IPS-15b (cell line): ENCODE measurements around the gene TCHHL1.
"Not testable (repeated sequence)": the region's sequence is repeated elsewhere in the genome, so short reads cannot be mapped to it uniquely, and the experiment has no call there.

Experiments
- H3K27me3 ChIP-seq: one replicate; pipeline ENCODE4 v1.6.1; 2013; ENCODE audit warnings: low read length; ENCODE audit not compliant: control insufficient read depth, insufficient read depth
- H3K36me3 ChIP-seq: one replicate; pipeline ENCODE4 v1.6.1; 2013; ENCODE audit warnings: low read length; ENCODE audit not compliant: control insufficient read depth, insufficient read depth
- H3K4me1 ChIP-seq: one replicate; pipeline ENCODE4 v1.6.1; 2013; ENCODE audit warnings: mild to moderate bottlenecking, low read length; ENCODE audit not compliant: control insufficient read depth, insufficient read depth
- H3K4me3 ChIP-seq: one replicate; pipeline ENCODE4 v1.5.1; 2013; ENCODE audit warnings: low read depth, low read length
- H3K9ac ChIP-seq: one replicate; pipeline ENCODE4 v1.6.1; 2013; ENCODE audit warnings: low read depth, mild to moderate bottlenecking, low read length
- H3K9me3 ChIP-seq: one replicate; pipeline ENCODE4 v1.6.1; 2013; ENCODE audit warnings: mild to moderate bottlenecking, low read length; ENCODE audit not compliant: control insufficient read depth, insufficient read depth

Gene TCHHL1

DNA sequence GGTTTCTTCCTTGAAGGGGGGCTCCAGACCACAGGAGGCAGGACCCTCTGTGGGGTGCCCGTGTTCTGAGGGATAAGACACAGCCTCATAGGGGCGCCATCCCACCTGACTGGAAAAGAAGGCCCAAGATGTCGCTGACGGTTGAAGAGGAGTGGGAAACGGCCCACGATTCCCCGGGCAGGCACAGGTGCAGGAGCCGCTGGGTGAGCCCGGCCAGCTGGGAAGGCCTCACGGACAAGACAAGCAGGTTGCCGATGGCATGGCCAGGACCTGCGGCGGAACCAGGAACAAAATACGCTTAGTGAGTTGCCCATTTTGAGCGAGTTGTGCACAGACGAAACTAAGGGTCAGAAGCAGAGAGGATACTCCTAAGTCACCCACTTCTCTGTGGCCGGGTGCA, 8.4 kb downstream of the TCHHL1 start:
- H3K4me1 ChIP-seq, H3K27me3 ChIP-seq, H3K9ac ChIP-seq, H3K36me3 ChIP-seq, H3K4me3 ChIP-seq, H3K9me3 ChIP-seq: not testable (repeated sequence)

DNA sequence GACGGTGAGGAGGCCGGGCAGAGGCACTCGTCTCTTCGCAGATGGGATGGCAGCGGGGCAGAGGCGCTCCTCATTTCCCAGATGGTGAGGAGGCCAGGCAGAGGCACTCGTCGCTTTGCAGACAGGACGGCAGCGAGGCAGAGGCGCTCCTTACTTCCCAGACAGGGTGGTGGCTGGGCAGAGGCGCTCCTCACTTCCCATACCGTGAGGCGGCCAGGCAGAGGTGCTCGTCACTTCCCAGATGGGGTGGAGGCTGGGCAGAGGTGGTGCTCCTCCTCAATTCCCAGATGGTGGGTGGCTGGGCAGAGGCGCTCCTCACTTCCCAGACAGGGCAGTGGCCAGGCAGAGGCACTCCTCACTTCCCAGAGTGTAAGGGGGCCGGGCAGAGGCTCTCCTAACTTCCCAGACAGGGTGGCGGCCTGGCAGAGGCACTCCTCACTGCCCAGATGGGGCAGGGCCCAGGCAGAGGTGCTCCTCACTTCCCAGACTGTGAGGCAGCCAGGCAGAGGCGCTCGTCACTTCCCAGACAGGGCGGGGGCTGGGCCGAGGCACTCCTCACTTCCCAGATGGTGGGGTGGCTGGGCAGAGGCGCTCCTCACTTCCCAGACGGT, 9.9 kb downstream of the TCHHL1 start:
- H3K9ac ChIP-seq, result no peak overlapping the region
- H3K9me3 ChIP-seq, result no peaks in the 10 kb centered on the region
- H3K4me1 ChIP-seq, result no peaks in the 10 kb centered on the region
- peaks cover 3% of the 10 kb centered on the region for H3K27me3 ChIP-seq
- no peaks in the 10 kb centered on the region for H3K36me3 ChIP-seq
- H3K4me3 ChIP-seq, result no peak overlapping the region

DNA sequence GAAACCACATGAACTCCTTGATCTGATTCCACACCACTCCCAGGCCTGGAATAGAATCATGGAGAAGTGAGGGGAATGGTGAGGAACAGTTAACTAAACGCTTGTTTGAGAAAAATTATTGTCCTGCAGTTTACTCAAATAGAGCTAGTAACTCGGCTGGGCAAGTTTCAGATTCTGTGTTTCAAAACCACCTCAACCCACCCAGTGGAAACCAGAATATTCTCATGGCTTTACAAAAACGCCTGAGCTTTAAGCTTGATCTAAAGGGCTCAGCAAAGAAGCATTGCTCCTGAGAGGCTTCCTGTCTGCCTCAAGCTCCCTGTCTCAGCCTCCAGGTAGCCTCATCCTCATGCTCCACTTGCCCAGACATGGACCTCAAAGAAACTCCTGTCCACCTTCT, 16.6 kb downstream of the TCHHL1 start:
- H3K9ac ChIP-seq, result no peak overlapping the region
- peaks cover 11% of the 10 kb centered on the region for H3K4me1 ChIP-seq
- H3K27me3 ChIP-seq, result peaks cover 6% of the 10 kb centered on the region
- H3K36me3 ChIP-seq, result no peaks in the 10 kb centered on the region
- no peak overlapping the region for H3K4me3 ChIP-seq
- H3K9me3 ChIP-seq, result no peaks in the 10 kb centered on the region

DNA sequence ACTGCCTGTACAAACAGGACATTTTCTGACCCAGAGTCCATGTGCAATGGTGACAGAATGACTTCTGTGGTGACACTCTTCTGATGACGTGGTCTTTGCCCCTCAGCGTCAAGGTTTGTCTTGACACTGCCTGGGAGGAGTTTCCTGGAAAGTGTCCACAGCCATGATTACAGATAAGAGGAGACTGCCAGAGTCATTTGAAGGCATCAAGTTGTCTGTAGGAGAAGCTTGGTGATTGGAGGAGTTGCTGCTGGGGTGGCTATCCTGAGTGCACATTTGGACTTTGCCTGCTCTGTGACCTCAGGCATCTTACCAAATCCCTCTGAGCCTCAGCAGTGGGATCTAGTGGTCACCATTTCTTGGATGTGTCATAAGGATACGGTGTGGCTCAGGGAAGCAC, 17.7 kb downstream of the TCHHL1 start:
- H3K36me3 ChIP-seq, result no peaks in the 10 kb centered on the region
- H3K9ac ChIP-seq, result no peak overlapping the region
- no peak overlapping the region for H3K4me3 ChIP-seq
- H3K27me3 ChIP-seq, result peaks cover 11% of the 10 kb centered on the region
- peaks cover 11% of the 10 kb centered on the region for H3K4me1 ChIP-seq
- no peaks in the 10 kb centered on the region for H3K9me3 ChIP-seq

DNA sequence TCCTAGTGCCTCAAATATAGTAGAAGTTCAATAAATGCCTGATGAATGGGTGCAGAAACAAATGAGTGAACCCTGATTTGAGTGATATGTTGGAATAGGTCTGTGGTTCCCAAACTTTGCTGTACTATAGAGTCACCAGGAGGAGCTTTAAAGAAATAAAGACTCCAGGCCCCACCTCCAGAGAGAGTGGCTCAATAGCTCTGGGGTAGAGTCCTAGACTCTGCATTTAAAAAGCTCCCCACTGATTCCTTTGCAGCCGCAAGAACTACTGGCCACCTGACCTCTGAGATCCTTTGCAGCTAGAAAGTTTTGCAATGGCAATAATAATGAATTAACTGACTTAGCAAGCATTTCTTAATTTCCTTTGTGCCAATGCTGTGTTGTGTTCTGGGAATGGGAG, 20.9 kb downstream of the TCHHL1 start:
- H3K9me3 ChIP-seq, result no peaks in the 10 kb centered on the region
- H3K36me3 ChIP-seq, result no peaks in the 10 kb centered on the region
- H3K4me1 ChIP-seq, result peaks cover 11% of the 10 kb centered on the region
- H3K4me3 ChIP-seq, result peak overlapping the region; percentile 16
- H3K9ac ChIP-seq, result no peak overlapping the region
- H3K27me3 ChIP-seq, result peaks cover 8% of the 10 kb centered on the region

DNA sequence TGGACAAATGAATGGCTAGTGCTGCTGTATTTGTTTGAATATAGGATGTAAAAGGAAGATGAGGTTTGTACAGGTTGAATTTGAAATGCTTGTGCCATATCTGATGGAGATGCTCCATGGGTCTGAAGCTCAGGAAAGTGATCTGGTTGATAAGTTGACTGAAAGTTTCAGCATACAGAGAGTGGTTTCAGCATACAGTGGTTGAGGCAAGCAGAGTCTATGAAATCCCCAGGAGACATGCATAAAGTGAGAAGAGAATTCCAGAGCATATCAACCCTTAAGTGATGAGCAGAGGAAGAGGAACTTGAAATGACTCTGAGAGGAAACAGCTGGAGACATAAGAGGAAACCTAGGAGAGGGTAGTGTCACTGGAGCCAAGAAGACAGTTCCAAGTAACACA, 21.7 kb downstream of the TCHHL1 start:
- Histone ChIP-seq H3K9me3 (no peaks in the 10 kb centered on the region), H3K4me3 (no peak overlapping the region), H3K27me3 (peaks cover 8% of the 10 kb centered on the region), H3K9ac (no peak overlapping the region), H3K36me3 (no peaks in the 10 kb centered on the region), H3K4me1 (peaks cover 11% of the 10 kb centered on the region)

- Histone ChIP-seq H3K9ac (no peak overlapping the region), H3K9me3 (no peaks in the 10 kb centered on the region), H3K27me3 (peaks cover 14% of the 10 kb centered on the region), H3K4me1 (no peaks in the 10 kb centered on the region), H3K4me3 (no peak overlapping the region), H3K36me3 (no peaks in the 10 kb centered on the region)
Measured at GRCh38 chr1:152061952-152062351, 26.9 kb downstream of the TCHHL1 start.

DNA sequence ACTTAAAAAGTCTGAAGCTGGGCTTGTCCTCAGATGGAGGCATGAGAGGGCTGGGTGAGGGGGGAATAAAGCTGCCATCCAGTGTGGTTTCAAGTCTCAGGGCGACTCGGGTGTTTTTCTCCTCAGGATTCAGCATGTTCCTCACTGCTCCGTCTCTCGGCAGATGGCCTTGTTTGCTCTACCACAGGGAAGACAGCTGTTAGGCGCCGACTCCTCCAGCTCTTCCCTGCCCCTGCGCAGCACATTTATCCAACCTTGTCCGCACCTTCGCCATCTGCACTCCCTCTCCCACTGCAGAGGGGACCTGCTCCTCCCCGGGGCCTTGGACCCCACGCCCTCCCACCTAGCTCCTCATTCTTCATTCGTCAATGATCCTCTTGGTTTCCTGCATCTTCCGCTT, 35.5 kb downstream of the TCHHL1 start:
- no peaks in the 10 kb centered on the region for H3K9me3 ChIP-seq
- peaks cover 23% of the 10 kb centered on the region for H3K27me3 ChIP-seq
- no peak overlapping the region for H3K9ac ChIP-seq
- H3K36me3 ChIP-seq, result no peaks in the 10 kb centered on the region
- no peak overlapping the region for H3K4me3 ChIP-seq
- H3K4me1 ChIP-seq, result peaks cover under 1% of the 10 kb centered on the region

DNA sequence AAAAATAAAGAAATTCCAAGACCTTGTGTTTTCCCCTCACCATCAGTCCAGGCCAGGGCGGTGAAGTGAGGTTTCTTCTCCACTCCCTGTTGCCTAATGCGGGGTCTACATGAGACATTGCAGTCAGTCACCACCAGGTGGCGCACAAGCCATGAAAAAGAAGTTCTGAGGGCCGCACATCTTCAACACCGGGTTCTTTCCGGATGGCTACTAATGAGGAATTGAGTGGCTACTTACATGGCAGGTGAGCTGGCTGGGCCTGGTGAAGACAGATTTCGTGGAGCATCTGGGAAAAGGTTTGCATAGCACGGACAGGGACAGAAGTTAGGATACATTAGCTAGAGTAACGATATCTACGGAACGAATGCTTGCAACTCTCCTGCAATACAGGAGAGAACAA, 36.3 kb downstream of the TCHHL1 start:
- Histone ChIP-seq H3K9me3 (no peaks in the 10 kb centered on the region), H3K36me3 (no peaks in the 10 kb centered on the region), H3K9ac (no peak overlapping the region), H3K4me1 (peaks cover 5% of the 10 kb centered on the region), H3K27me3 (peaks cover 23% of the 10 kb centered on the region), H3K4me3 (no peak overlapping the region)

DNA sequence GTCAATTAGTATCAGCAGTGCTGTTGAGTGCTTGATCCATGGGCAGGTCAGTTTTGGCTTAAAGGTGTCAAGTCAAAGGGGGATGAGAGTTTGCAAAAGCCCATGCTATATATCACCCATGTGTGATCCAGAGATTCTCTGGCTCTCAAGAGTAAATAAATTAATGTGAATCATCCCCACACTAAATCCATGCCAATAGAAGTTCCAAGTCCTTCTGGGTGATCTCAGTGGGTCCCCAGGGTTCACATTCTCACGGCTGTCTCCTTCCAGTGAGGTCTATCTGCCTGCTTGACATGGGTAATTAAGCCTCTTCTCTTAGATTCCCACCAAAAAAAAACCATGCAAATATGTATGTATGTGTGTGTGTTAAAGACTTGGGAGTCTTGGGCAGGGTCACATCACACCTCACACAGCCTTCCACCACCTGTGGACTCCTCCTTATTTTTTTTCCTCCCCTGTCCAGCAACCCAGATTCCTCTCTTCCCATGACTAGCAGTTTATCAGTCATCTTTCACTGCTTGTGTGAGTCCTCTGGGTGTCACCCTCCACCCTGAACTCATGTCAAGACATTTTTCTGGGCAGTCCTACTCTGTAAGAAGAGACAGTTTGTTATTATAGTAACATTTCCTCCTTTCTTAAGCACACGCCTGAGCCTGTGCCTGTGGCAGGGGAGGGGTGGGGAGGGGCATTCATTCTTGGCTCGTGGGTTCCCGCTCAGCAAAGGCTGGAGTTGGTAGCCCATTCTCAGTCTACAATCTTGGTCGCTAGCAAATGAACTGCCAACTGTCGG, 37.8 kb downstream of the TCHHL1 start:
- Histone ChIP-seq H3K4me1 (peaks cover 9% of the 10 kb centered on the region), H3K36me3 (no peaks in the 10 kb centered on the region), H3K9me3 (no peaks in the 10 kb centered on the region), H3K4me3 (no peak overlapping the region), H3K27me3 (peaks cover 23% of the 10 kb centered on the region), H3K9ac (no peak overlapping the region)

- Histone ChIP-seq H3K4me1 (peaks cover 16% of the 10 kb centered on the region), H3K9ac (no peak overlapping the region), H3K9me3 (no peaks in the 10 kb centered on the region), H3K27me3 (peaks cover 20% of the 10 kb centered on the region), H3K4me3 (no peak overlapping the region), H3K36me3 (no peaks in the 10 kb centered on the region)
Measured at GRCh38 chr1:152049291-152050083, 39.4 kb downstream of the TCHHL1 start.
